Transverse colon (tissue), 4 donors: ENCODE results near the gene PFKFB4. TPM values are rescaled to one million over a fixed set of nuclear protein-coding genes. Genes with fewer than 3 reads are reported as not detected.

ENCODE experiments used
- DNase-seq: peaks from one replicate; pipeline ENCODE4 v3.0.0-alpha.2; 2019
- H3K27ac ChIP-seq, 4 donors: fragments of 200-600 bp; sonication (generic); 2 replicates each; pipeline ENCODE4 v1.5.1; 2016 to 2018; ENCODE audit warnings: inconsistent platforms in 4 of 4
- H3K27me3 ChIP-seq: fragments of 200-600 bp; sonication (generic); 2 replicates; pipeline ENCODE4 v1.5.1; 2017; ENCODE audit warnings: inconsistent platforms
- H3K36me3 ChIP-seq, 4 donors: fragments of 200-600 bp; sonication (generic); 2 replicates each; pipeline ENCODE4 v1.5.1; 2017 to 2019; ENCODE audit warnings: inconsistent platforms in 4 of 4
- H3K4me1 ChIP-seq, 4 donors: fragments of 200-600 bp; sonication (generic); 2 replicates each; pipeline ENCODE4 v1.5.1; 2017 to 2020; ENCODE audit warnings: inconsistent platforms in 4 of 4
- H3K4me3 ChIP-seq, 4 donors: fragments of 200-600 bp; sonication (generic); 1 replicate in 1 of 4; 2 replicates in 3 of 4; pipeline versions ENCODE4 v1.5.1 to v1.6.1; 2017 to 2019; ENCODE audit warnings: inconsistent platforms in 4 of 4
- H3K9me3 ChIP-seq, 2 donors: fragments of 200-600 bp; sonication (generic); 2 replicates each; pipeline ENCODE4 v1.5.1; 2017 to 2019; ENCODE audit warnings: inconsistent platforms in 2 of 2
- EP300 ChIP-seq: sonication (generic); formaldehyde crosslinking; IDR thresholded peaks from one replicate; pipeline ENCODE4 v1.6.1; 2017; ENCODE audit warnings: antibody characterized with exemption, low read depth
- POLR2A ChIP-seq: fragments of 450-650 bp; IDR thresholded peaks from one replicate; pipeline ENCODE4 v1.6.1; 2016; ENCODE audit warnings: antibody characterized with exemption, mild to moderate bottlenecking, moderate library complexity
- POLR2AphosphoS5 ChIP-seq, 3 donors: sonication (generic); formaldehyde crosslinking; IDR thresholded peaks; one replicate each; pipeline ENCODE4 v1.6.1; 2016; ENCODE audit warnings: antibody characterized with exemption in 3 of 3
- WGBS, 2 donors: methylation state at CpG; one replicate each; pipeline ENCODE4 v1.1.5; 2018; ENCODE audit warnings: low coverage in 1 of 2; 5-methylcytosine and 5-hydroxymethylcytosine counted together
- in situ Hi-C, 4 donors: fragments of 200-750 bp; cut with MboI; loops; one replicate each; pipeline versions ENCODE4 v1.15.0 to v1.15.1; 2017; ENCODE audit warnings: low sequenced_read_pairs in 3 of 4, low pct_ligation_motif_present in 1 of 4, low pct_unique_long_range_greater_than_20kb in 1 of 4
- intact Hi-C: fragments of 100-400 bp; cut with DNase I; formaldehyde crosslinking; loops from one replicate; pipeline ENCODE4 v1.15.1; 2023; ENCODE audit warnings: low total_unique reads
- small RNA-seq, 4 donors: library from RNA; depleted of rRNA; stranded (forward); fragments of <200 nt; gene quantifications; one replicate each; pipeline ENCODE3, GENCODE V24; 2016
- total RNA-seq, 4 donors: library from RNA; depleted of rRNA; stranded (reverse); fragments of >200 nt; gene quantifications; one replicate each; pipeline ENCODE4 v1.1.0, GENCODE V29; 2016
- TF ChIP-seq, protein P1 (sequence below), 5 experiments: fragments of 200-600 bp in 3 of 5; fragments of 450-650 bp in 2 of 5; sonication (generic) in 3 of 5; IDR thresholded peaks; 1 replicate in 2 of 5; 2 replicates in 3 of 5; pipeline ENCODE4 v1.5.1; 2016 to 2017; ENCODE audit warnings: antibody characterized with exemption in 5 of 5, inconsistent platforms in 3 of 5, mild to moderate bottlenecking in 2 of 5, moderate library complexity in 1 of 5

The PFKFB4 gene
- total RNA-seq, 4 donors from 2014 or later = 0.37 to 7.9 (median 6.7) TPM

DNA sequence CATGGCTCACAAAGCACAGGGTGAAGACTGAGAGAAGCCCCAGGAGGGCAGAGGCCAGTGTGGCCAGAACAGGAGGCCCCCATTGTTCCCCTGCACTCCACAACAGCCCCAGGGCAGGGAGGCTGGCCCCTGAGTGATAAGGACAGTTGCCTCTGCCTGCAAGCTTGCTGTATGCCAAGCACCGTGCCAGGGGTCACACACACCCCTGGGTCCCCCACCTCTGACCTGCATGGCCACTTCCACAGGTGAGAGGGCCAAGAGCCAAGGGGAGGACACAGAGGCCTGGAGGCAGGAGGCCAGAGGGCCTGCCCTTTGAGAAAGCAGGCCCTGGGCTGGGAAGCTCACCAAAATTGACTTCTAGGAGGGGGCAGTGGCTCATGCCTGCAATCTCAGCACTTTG is 86.3 kb downstream of the PFKFB4 start:
- H3K4me1 ChIP-seq = peaks cover 57 to 75% (median 70%) of the 10 kb centered on the region in 4 donors
- no peaks in the 10 kb centered on the region for H3K27me3 ChIP-seq
- in situ Hi-C loops = no loop called here
- H3K36me3 ChIP-seq = no peaks in the 10 kb centered on the region
- intact Hi-C loops = no loop called here
- TF ChIP-seq, protein P1, sequence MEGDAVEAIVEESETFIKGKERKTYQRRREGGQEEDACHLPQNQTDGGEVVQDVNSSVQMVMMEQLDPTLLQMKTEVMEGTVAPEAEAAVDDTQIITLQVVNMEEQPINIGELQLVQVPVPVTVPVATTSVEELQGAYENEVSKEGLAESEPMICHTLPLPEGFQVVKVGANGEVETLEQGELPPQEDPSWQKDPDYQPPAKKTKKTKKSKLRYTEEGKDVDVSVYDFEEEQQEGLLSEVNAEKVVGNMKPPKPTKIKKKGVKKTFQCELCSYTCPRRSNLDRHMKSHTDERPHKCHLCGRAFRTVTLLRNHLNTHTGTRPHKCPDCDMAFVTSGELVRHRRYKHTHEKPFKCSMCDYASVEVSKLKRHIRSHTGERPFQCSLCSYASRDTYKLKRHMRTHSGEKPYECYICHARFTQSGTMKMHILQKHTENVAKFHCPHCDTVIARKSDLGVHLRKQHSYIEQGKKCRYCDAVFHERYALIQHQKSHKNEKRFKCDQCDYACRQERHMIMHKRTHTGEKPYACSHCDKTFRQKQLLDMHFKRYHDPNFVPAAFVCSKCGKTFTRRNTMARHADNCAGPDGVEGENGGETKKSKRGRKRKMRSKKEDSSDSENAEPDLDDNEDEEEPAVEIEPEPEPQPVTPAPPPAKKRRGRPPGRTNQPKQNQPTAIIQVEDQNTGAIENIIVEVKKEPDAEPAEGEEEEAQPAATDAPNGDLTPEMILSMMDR (IDR thresholded peaks at IDR 0.05) = no peak
- no peak for TF ChIP-seq POLR2AphosphoS5 (IDR thresholded peaks at IDR 0.05)
- DNase-seq = no peak
- 69% methylated on average over 1 of the region's 1 CpG; no CpG with 5 or more reads in 1 of the 2 donors for WGBS, 2 donors
- no peak overlapping the region for H3K4me3 ChIP-seq
- peak overlapping the region; percentile 9 to 95 (median 16) for H3K27ac ChIP-seq
- no peaks in the 10 kb centered on the region for H3K9me3 ChIP-seq

DNA sequence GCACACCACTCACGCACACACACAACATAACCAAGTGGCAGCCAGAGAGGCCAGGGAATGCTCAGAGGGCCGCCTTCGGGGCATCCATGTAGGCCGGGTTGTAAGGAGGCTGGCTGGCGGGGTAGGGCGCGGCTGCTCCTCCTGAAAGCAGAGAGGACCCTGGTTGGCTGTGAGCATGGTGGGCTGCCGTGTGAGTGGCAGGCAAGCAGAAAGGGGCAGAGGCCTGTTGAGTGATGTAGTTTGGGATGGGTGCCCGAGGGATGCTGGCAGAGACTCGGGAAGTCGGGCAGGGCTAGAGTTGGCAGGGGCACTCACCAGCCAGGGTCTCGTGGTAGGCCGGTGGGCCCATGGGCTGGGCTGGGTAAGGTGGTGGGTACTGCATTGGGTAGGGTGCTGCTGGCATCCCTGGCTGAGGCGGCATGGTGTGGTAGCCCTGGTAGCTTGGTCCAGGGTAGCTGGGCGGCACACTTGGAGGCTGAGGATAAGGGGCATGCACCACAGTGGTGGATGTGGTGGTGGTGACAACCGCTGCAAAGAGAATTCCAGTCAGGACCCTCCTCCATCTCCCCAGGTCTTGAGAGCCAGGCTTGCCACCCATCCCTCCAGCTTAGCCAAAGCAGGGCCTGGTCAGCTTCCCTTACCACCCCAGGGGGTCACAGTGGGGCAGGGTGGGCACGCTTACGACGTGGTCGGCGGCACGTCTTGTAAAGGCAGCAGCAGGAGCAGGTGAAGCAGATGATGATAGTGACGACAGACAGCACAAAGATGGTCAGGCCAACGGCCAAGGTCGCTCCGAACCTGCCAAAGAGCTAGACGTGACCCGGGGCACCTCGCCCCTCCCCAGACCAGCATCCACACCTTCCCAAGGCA is 87.3 kb downstream of the PFKFB4 start:
- intact Hi-C loops = no loop called here
- peaks cover 61 to 83% (median 76%) of the 10 kb centered on the region in 4 donors for H3K4me1 ChIP-seq
- in situ Hi-C loops = loop anchor here in 1 of 4 donors (10.0 kb wide), 1 partner anchor 76 kb away; no protein-coding TSS in a partner anchor
- no peak for DNase-seq
- WGBS, 2 donors = 82 to 83% methylated on average over 3 to 29 of the region's 29 CpGs
- no peaks in the 10 kb centered on the region for H3K27me3 ChIP-seq
- H3K9me3 ChIP-seq = no peaks in the 10 kb centered on the region
- no peaks in the 10 kb centered on the region for H3K36me3 ChIP-seq
- H3K27ac ChIP-seq = peak overlapping the region; percentile 96 to 100 (median 99)
- TF ChIP-seq EP300 = no peak
- TF ChIP-seq POLR2AphosphoS5 (IDR thresholded peaks at IDR 0.05) = no peak
- TF ChIP-seq POLR2A = no peak
- TF ChIP-seq, protein P1 (IDR thresholded peaks at IDR 0.05) = no peak
- no peak overlapping the region for H3K4me3 ChIP-seq

DNA sequence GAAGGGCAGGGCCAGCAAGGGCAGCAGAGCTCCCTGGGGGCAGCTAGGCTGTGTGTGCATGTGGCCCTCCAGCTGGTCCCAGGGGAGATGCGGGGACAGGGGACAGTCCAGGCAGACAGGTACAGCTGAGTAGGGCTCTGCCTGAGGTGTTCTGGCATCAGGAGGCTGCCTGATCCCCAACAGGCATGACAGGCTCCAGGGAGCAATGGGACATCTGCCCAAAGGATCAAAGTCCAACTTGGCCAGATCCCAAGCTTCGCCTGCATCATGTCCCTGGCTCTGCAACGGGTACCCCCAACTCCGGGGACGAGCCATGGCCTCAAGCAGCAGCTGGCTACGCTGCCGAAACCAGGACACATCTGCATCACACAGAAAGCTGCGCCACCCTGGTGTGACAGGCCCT is 88.3 kb downstream of the PFKFB4 start:
- Histone ChIP-seq H3K4me1 (peaks cover 58 to 80% (median 71%) of the 10 kb centered on the region in 4 donors), H3K9me3 (no peaks in the 10 kb centered on the region), H3K27ac (peak overlapping the region; percentile 96 to 100 (median 99)), H3K4me3 (no peak overlapping the region), H3K27me3 (no peaks in the 10 kb centered on the region), H3K36me3 (no peaks in the 10 kb centered on the region)
- in situ Hi-C loops (loop anchor here in 1 of 4 donors (10.0 kb wide), 1 partner anchor 76 kb away; no protein-coding TSS in a partner anchor), intact Hi-C loops (no loop called here)
- peak; percentile 66 for DNase-seq
- WGBS, 2 donors = 35% methylated on average over 6 of the region's 8 CpGs; no CpG with 5 or more reads in 1 of the 2 donors
- TF ChIP-seq POLR2A (no peak), POLR2AphosphoS5 (IDR thresholded peaks at IDR 0.05) (peak in 1 of 3 donors; percentile 7)

Small RNA genes within 50 kb of the gene (small RNA-seq; reads per million reads assigned to genes)
- 0 reads per million in 4 donors for gene MIR6823

Other genes with a start within 250 kb of the PFKFB4 start
- gene SPINK8, start 223.1 kb downstream of the PFKFB4 start, total RNA-seq = not detected
- gene FBXW12, start 184.6 kb downstream of the PFKFB4 start, total RNA-seq = not detected
- 100 to 1,000 TPM; 129 to 530 (median 245) TPM for gene PLXNB1, start 126.7 kb downstream of the PFKFB4 start, total RNA-seq
- 10 to 100 TPM in 2 of 4 donors, 1 to 10 TPM in 2; 2.8 to 14.1 (median 8.2) TPM for gene CCDC51, start 116.7 kb downstream of the PFKFB4 start, total RNA-seq
- 100 to 1,000 TPM; 115 to 279 (median 192) TPM for gene TMA7, start 116.5 kb downstream of the PFKFB4 start, total RNA-seq
- 1 to 10 TPM; 1.8 to 4.4 (median 2.9) TPM for gene ATRIP, start 110.1 kb downstream of the PFKFB4 start, total RNA-seq
- gene SHISA5, start 52.6 kb downstream of the PFKFB4 start, total RNA-seq = 10 to 100 TPM; 72.9 to 89.4 (median 80.8) TPM
- not detected for gene UCN2, start 7.0 kb upstream of the PFKFB4 start, total RNA-seq
- gene COL7A1, start 38.5 kb upstream of the PFKFB4 start, total RNA-seq = 10 to 100 TPM in 2 of 4 donors, 1 to 10 TPM in 2; 4.8 to 19.1 (median 12.9) TPM
- 100 to 1,000 TPM; 579 to 974 (median 655) TPM for gene UQCRC1, start 52.8 kb upstream of the PFKFB4 start, total RNA-seq
- 10 to 100 TPM in 1 of 4 donors, not detected in 3; 13.1 TPM for gene TMEM89, start 65.0 kb upstream of the PFKFB4 start, total RNA-seq
- 100 to 1,000 TPM; 134 to 282 (median 193) TPM for gene SLC26A6, start 78.7 kb upstream of the PFKFB4 start, total RNA-seq
- gene CELSR3, start 106.1 kb upstream of the PFKFB4 start, total RNA-seq = 10 to 100 TPM in 1 of 4 donors, 1 to 10 TPM in 3; 1.2 to 15.0 (median 3.9) TPM
- gene NCKIPSD, start 129.1 kb upstream of the PFKFB4 start, total RNA-seq = 10 to 100 TPM; 42.3 to 74.6 (median 49.2) TPM
- gene IP6K2, start 160.4 kb upstream of the PFKFB4 start, total RNA-seq = 100 to 1,000 TPM; 169 to 255 (median 225) TPM